ENCODE results near the gene DGLUCY. TPM values are rescaled to one million over a fixed set of nuclear protein-coding genes. Genes with fewer than 3 reads are reported as not detected.
A peak's percentile ranks its signal among the peaks of the same experiment; 100 is the strongest.

Gene DGLUCY
- total and polyA plus RNA-seq, 2 of the 8 experiments (the other 6 are each of a cell fraction or from before 2014, with no cell fraction given), result 24.9 to 31.8 TPM

DNA sequence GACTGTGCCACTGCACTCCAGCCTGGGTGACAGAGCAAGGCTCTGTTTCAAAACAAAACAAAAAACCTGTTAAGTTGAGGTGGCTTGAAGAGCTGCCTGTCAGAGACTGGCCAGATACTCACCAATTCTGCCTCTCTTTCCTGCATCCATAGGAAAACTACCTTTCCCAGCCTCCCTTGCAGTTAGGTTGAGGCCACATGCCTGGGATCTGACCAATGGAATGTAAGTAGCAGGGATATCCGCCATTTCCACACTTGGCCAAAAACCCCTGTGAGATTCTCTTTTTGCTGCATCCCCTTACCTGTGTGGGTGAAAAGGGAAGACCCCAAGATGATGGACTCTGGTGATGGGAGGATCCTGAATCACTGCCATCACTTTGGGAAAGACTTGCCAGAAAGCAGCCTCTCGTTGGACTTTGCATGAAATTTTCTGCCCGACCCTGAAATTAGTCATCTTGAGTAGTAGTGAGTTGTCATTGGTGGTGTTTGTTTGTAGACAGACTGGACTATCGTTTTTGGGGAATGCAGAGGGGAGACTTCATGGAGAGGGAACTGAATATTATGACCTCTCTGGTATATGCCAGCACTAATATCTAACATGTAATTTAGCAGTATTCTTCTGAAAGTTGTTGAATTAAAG is 116.6 kb downstream of the DGLUCY start:
- DNase-seq (ENCODE audit: low read depth in 1 of 2, low spot score in 2 of 2) (no peak), FAIRE-seq (peak; percentile 28)
- H3K18ac ChIP-seq (ENCODE audit: extremely low read depth, low read length), result no peak overlapping the region
- H2BK12ac ChIP-seq (ENCODE audit: low read depth, low read length), result no peak overlapping the region
- no peak overlapping the region for H3K27ac ChIP-seq (ENCODE audit: low read depth, low read length)
- H3K23me2 ChIP-seq (ENCODE audit: low read depth, low read length), result no peaks in the 10 kb centered on the region
- no peak overlapping the region for H2BK20ac ChIP-seq (ENCODE audit: low read length)
- no peak overlapping the region for H2AFZ ChIP-seq (ENCODE audit: low read length)
- no peak overlapping the region for H3K4ac ChIP-seq (replicated peaks; ENCODE audit: insufficient read length, low read depth, low read length)
- H3K36me3 ChIP-seq (ENCODE audit: control insufficient read depth in 2 of 4, insufficient read depth in 4 of 4, low read length in 3 of 4), result no peaks in the 10 kb centered on the region
- no peaks in the 10 kb centered on the region; a peak in 1 of 7 replicates for H3K27me3 ChIP-seq (replicated peaks in 1 of 4; ENCODE audit: control insufficient read depth in 3 of 4, extremely low read depth in 1 of 4, insufficient read depth in 3 of 4, low read length in 3 of 4)
- POLR2A ChIA-PET (ENCODE audit: partially characterized antibody), result interaction anchor here (1.1 kb wide), 1 partner anchor 9 kb away, joined by 3 read pairs; no protein-coding TSS in a partner anchor
- TF ChIP-seq SIX5 (IDR thresholded peaks at IDR 0.05; ENCODE audit: low read depth, low read length) (peak; percentile 58), CHD2 (IDR thresholded peaks at IDR 0.05; ENCODE audit: low read length) (no peak), YY1 (IDR thresholded peaks at IDR 0.05; ENCODE audit: low read depth, low read length) (peak; percentile 76)
- TF ChIP-seq, protein P1, sequence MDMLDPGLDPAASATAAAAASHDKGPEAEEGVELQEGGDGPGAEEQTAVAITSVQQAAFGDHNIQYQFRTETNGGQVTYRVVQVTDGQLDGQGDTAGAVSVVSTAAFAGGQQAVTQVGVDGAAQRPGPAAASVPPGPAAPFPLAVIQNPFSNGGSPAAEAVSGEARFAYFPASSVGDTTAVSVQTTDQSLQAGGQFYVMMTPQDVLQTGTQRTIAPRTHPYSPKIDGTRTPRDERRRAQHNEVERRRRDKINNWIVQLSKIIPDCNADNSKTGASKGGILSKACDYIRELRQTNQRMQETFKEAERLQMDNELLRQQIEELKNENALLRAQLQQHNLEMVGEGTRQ (IDR thresholded peaks at IDR 0.05; ENCODE audit: low read length), result peak; percentile 66
- H2BK15ac ChIP-seq (ENCODE audit: low read length), result no peak overlapping the region
- H3K56ac ChIP-seq (replicated peaks; ENCODE audit: insufficient read length, low read depth, low read length), result no peak overlapping the region
- peaks cover 5 to 7% of the 10 kb centered on the region in 2 experiments; a peak in 3 of 4 replicates for H3K9me3 ChIP-seq (ENCODE audit: insufficient read depth in 2 of 2, low read depth in 1 of 2, low read length in 1 of 2)
- H2BK120ac ChIP-seq (replicated peaks; ENCODE audit: low read depth, low read length), result no peak overlapping the region
- H3K23ac ChIP-seq (ENCODE audit: insufficient read length), result no peak overlapping the region
- H3K79me1 ChIP-seq (ENCODE audit: low read depth, low read length), result no peaks in the 10 kb centered on the region
- H4K20me1 ChIP-seq (replicated peaks in 1 of 2; ENCODE audit: control insufficient read depth in 1 of 2, insufficient read depth in 2 of 2, low read length in 2 of 2), result no peaks in the 10 kb centered on the region
- WGBS, 2 experiments (ENCODE audit: extremely low coverage in 1 of 2, insufficient coverage in 1 of 2, insufficient read length in 1 of 2, insufficient replicate concordance in 2 of 2, low coverage in 1 of 2, low lambda C conversion rate in 2 of 2, missing lambda C conversion rate in 1 of 2), result 88% methylated on average over 4 of the region's 4 CpGs; no CpG with 5 or more reads in 1 of the 2 experiments
- CTCF ChIA-PET (ENCODE audit: partially characterized antibody), result interaction anchor here (0.7 kb wide), 1 partner anchor 34 kb away, joined by 3 read pairs; no protein-coding TSS in a partner anchor
- no peak overlapping the region; the same call in 1 of the 2 replicates for H2AK5ac ChIP-seq (ENCODE audit: low read depth, low read length)
- no peak overlapping the region for H4K91ac ChIP-seq (replicated peaks; ENCODE audit: insufficient read length, low read length)
- H4K8ac ChIP-seq (ENCODE audit: extremely low read depth, insufficient read depth, low read length), result no peak overlapping the region
- H4K5ac ChIP-seq (ENCODE audit: insufficient read length, low read depth, low read length), result no peak overlapping the region
- H3K14ac ChIP-seq (ENCODE audit: insufficient read length), result no peak overlapping the region
- peaks cover 0 to 10% (median 6%) of the 10 kb centered on the region in 4 experiments; a peak in 6 of 7 replicates for H3K4me1 ChIP-seq (replicated peaks in 1 of 4; ENCODE audit: control insufficient read depth in 3 of 4, insufficient read depth in 4 of 4, low read length in 3 of 4)
- no peaks in the 10 kb centered on the region for H3K79me2 ChIP-seq (ENCODE audit: control insufficient read depth in 1 of 2, insufficient read depth in 2 of 2, low read length in 2 of 2)
- no peak overlapping the region for H2BK5ac ChIP-seq (ENCODE audit: low read depth, low read length)
- H3K4me2 ChIP-seq (ENCODE audit: insufficient read depth in 1 of 2, low read depth in 2 of 2, low read length in 2 of 2), result no peak overlapping the region
- no peak overlapping the region for H3K9ac ChIP-seq (replicated peaks in 1 of 4; ENCODE audit: extremely low read depth in 1 of 4, low read depth in 3 of 4, low read length in 3 of 4)
- no peak overlapping the region for H3K4me3 ChIP-seq (ENCODE audit: extremely low read depth in 1 of 4, insufficient read depth in 2 of 4, low read depth in 3 of 4, low read length in 4 of 4)
